Activated naive CD4-positive, alpha-beta T cell treated with anti-CD3 and anti-CD28 coated beads, Interleukin-2, amount 50 U/mL, for 72 hours (primary cell): Measurements from ENCODE around the gene NKX1-1. TPM values are rescaled to one million over a fixed set of nuclear protein-coding genes. Genes with fewer than 3 reads are reported as not detected.

ENCODE experiments used
- ATAC-seq, 2 donors: fragments of 150-1000 bp; cut with Tn5 transposase; 2 replicates each; pipeline ENCODE4 v1.10.0; 2021; ENCODE audit warnings: mild to moderate bottlenecking in 2 of 2, moderate library complexity in 2 of 2
- DNase-seq, 2 donors: peaks; one replicate each; pipeline ENCODE4 v3.0.0; 2021 to 2022; ENCODE audit warnings: low spot score in 2 of 2
- H3K27ac Mint-ChIP-seq, 2 donors: one replicate each; pipeline ENCODE4 v1.8.0; 2022; ENCODE audit warnings: mild to moderate bottlenecking in 2 of 2, mixed read lengths in 2 of 2
- H3K36me3 Mint-ChIP-seq, 2 donors: one replicate each; pipeline ENCODE4 v1.8.0; 2022; ENCODE audit warnings: mixed read lengths in 2 of 2
- H3K9me3 Mint-ChIP-seq, 2 donors: one replicate each; pipeline ENCODE4 v1.8.0; 2022; ENCODE audit warnings: mixed read lengths in 2 of 2
- total RNA-seq, 2 donors: library from RNA; stranded (reverse); gene quantifications; one replicate each; pipeline ENCODE4 v1.2.3, GENCODE V29; 2022

The NKX1-1 gene
- total RNA-seq, 2 donors from 2014 or later: not detected

DNA sequence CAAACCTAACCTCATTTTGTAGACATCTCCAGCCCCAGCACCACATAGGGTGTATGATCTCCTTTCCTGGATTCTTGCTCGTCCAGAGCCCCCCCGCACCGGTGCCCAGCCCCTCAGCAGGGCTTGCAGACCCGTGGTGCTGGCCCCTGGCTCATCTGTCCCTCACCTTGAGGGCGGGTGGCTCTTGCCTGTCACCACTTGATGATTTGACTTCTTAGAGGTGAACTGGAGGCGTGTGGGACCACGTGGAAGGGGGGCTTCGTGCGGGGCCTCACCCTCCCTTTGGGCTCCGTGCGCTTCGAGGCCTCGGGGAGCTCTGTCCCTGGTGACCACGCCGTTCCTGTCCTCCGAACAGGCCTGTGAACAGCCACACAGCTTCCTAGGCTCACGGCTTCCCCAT lies 43.7 kb downstream of the NKX1-1 start:
- H3K9me3 Mint-ChIP-seq: no peaks in the 10 kb centered on the region
- no peaks in the 10 kb centered on the region for H3K36me3 Mint-ChIP-seq
- DNase-seq: no peak

DNA sequence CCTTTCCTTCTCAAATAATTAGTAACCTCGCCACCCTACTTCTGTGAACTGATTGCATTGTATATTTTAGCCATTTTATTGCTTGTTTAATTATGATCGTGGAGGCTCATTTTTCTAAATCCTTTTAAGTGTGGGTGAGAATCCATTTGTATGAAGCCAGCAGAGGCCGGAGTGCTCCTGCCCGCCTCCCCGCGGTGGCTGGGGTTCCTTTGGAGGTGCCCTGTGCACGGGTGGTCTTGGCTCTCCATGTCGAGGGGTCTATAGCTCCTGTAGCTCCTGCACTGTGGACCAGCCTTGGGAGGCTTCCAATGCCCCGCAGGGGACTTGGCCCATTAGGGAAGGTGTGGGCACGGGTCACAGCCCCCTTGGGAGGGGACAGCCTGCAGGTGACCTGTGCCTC lies 44.2 kb downstream of the NKX1-1 start:
- no peaks in the 10 kb centered on the region for H3K36me3 Mint-ChIP-seq
- no peak overlapping the region for H3K27ac Mint-ChIP-seq
- DNase-seq (no peak), ATAC-seq (no peak)
- no peaks in the 10 kb centered on the region for H3K9me3 Mint-ChIP-seq

More for the DNA sequence above, 43.7 kb downstream of the NKX1-1 start:
- ATAC-seq: no peak
- no peak overlapping the region for H3K27ac Mint-ChIP-seq

DNA sequence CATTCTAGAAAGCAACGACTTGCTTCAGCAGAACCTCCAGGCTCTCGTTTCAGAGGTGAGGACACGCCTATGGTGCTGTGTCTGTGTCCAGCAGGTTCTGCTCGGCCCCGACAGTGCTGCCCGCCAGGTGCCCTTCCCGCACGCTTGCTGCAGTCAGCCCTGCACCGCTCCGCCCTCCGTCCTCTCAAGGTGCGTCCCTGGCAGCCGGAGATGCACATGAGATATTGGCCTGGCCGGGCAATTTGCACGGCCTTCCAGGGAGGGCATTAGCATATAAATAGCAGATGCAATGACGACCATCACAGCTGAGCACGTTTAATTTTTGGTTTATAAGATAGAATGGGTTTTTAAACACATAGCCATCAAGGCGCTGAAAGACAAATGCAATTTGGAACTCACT lies 44.8 kb downstream of the NKX1-1 start:
- no peaks in the 10 kb centered on the region for H3K36me3 Mint-ChIP-seq
- no peak for ATAC-seq

DNA sequence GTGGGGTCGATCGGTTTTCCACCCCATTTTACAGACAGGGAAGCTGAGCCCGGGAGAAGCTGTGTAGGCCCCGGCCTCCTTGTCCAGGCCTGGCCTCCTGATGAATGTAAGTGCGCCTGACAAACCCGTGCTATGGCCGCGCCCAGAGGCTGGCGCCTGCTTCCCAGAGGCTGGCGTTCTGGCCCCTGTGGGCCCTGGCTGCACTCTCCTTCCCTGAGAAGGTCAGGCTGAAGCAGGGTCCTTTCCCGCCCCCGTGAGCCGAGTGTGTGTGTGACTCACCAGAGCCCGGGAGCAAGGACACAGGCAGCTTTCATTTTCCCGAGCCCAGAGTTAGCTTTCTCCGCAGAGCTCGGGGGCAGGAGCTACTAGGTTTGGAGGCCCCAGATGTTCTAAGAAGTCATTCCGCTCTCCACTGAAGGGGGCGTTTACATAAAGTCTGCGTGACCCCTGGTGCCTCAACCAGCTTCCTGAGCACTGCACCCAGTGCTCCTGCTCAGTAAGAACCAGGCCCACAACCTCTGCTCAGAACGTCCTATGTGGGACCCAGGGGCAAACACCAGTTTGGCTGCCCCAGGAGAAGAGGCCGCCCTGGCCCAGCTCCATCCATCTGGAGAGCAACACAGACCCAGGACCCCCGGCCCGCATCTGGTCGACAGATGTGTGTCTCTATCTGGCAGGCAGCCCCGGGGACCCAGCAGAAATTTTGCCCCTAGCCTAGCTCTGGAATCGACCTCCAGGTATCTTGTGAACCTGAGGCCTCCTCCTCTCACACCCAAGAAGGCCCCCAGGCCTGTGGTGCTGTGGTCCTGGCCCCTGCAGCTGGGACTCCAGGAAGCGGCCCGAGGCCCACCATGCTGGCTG lies 45.6 kb downstream of the NKX1-1 start:
- ATAC-seq (no peak), DNase-seq (no peak)
- no peaks in the 10 kb centered on the region for H3K36me3 Mint-ChIP-seq
- peak overlapping the region; percentile 14 to 23 for H3K27ac Mint-ChIP-seq
- no peaks in the 10 kb centered on the region for H3K9me3 Mint-ChIP-seq

More for the DNA sequence above, 44.8 kb downstream of the NKX1-1 start:
- H3K27ac Mint-ChIP-seq: peak overlapping the region in 1 of 2 donors; percentile 23
- H3K9me3 Mint-ChIP-seq: no peaks in the 10 kb centered on the region
- DNase-seq: no peak

DNA sequence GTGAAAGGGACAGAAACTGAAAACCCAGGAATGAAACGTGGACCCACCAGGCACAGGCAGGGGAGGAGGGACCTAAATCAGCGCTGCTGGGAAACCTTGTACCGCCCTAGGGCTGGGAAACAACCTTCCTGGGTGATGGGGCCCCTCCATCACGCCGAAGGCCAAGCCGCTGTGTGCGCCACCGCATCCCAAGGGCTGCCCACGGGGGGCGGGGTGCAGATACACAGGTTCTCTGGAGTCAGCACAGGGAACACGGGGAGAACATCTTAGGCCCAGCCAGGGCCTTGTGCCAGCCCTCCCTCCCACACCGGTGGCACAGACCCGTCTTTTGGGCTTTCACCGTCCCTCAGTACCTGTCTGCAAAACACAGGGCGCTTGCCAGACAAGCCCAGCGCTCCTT lies 46.3 kb downstream of the NKX1-1 start:
- DNase-seq (no peak), ATAC-seq (no peak)
- H3K36me3 Mint-ChIP-seq: no peaks in the 10 kb centered on the region
- peak overlapping the region in 1 of 2 donors; percentile 14 for H3K27ac Mint-ChIP-seq
- no peaks in the 10 kb centered on the region for H3K9me3 Mint-ChIP-seq

DNA sequence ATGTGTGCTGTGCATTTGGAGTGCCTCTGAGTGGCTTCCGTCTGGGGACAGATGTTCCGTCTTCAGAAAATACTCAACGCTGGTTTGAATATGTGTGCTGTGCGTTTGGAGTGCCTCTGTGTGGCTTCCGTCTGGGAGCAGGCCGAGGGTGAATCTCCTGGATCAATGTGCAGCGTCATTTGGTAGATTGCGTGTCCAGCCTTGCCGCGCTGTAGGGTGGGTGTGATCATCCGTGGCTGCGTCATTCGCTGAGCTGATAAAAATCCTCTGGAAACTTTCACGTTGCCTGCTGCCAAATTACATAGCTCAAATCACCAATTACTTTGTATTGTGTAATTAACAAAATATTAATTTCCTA lies 47.1 kb downstream of the NKX1-1 start:
- DNase-seq (no peak), ATAC-seq (no peak)
- no peak overlapping the region for H3K27ac Mint-ChIP-seq
- H3K36me3 Mint-ChIP-seq: no peaks in the 10 kb centered on the region
- H3K9me3 Mint-ChIP-seq: no peaks in the 10 kb centered on the region

DNA sequence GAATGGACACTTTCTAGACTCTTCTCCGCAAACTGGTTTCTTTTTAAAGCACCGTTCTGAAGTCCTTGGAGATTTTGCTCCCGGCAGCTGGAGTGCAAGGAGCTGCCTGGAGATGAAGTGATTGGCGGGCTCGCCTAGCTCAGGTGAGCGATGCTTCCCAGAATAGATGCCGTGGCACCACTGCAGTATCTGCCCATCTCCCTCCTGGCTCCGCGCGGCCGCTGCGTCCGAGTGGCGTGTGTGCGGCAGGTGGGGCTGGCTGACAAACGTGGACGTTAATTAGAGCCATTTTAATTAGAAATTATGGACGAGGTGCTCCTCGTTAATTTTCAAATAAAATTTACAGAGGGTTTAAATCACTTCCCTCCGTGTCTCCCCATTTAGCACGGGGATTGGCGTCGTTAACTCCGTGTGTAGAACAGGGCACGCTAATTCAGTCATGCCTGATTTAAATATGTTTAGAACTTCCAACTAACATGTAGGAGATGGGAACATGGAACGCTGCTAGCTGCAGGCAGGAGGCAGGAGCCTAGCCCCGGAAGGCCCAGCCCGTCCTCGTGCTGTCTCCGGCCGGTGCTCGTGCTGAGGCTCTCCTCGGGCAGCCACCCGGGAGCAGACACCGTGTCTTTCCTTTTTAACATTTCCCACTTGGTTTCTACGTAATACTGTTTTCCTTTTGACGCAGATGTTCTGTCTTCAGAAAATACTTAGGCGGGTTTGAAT lies 47.7 kb downstream of the NKX1-1 start:
- no peaks in the 10 kb centered on the region for H3K36me3 Mint-ChIP-seq
- ATAC-seq (no peak), DNase-seq (no peak)
- no peak overlapping the region for H3K27ac Mint-ChIP-seq
- no peaks in the 10 kb centered on the region for H3K9me3 Mint-ChIP-seq

DNA sequence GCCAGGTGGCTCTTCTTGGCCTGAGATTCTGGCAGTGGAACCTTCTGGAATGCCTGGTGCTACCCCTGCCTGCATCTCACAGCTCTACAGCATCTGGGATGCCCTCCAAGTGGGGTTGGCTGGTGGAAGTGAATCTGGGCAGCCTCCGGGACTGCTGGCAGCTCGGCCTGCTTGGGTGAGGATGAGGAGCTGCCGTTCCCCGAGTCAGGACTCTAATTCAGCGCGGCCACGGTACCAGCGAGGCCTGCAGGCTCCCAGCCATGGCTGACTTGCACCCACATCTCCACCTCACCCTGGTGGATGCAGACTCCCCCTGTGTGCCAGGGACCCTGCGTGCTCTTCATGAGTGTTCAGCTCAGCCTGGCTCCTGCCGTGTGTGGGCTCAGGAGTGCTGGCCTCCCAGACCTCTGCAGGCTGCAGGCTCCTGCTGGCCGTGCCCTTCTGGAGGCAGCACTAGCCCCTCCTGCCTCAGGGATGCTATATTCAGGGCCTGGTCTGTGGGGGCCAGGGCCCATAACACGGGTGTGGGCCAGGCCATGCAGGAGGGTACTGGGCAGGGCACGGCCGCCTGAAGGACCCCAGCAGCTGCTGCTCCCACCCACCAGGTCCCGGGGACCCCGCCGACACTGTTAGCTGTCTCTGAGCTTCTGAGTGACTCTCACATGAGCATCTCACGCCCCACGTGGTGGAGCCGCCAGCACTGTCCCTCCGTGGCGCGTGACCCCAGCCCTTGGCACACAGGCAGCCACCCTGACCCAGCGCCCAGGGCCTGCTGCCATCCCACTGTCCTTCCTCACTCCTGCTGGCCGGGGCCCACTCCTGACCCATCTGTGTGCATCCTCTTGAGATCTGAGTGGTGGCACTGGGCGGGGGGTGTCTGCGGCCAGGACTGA lies 48.6 kb downstream of the NKX1-1 start:
- no peaks in the 10 kb centered on the region for H3K36me3 Mint-ChIP-seq
- DNase-seq: no peak
- peak in 1 of 2 donors; percentile 16 for ATAC-seq
- H3K27ac Mint-ChIP-seq: no peak overlapping the region
- H3K9me3 Mint-ChIP-seq: no peaks in the 10 kb centered on the region

DNA sequence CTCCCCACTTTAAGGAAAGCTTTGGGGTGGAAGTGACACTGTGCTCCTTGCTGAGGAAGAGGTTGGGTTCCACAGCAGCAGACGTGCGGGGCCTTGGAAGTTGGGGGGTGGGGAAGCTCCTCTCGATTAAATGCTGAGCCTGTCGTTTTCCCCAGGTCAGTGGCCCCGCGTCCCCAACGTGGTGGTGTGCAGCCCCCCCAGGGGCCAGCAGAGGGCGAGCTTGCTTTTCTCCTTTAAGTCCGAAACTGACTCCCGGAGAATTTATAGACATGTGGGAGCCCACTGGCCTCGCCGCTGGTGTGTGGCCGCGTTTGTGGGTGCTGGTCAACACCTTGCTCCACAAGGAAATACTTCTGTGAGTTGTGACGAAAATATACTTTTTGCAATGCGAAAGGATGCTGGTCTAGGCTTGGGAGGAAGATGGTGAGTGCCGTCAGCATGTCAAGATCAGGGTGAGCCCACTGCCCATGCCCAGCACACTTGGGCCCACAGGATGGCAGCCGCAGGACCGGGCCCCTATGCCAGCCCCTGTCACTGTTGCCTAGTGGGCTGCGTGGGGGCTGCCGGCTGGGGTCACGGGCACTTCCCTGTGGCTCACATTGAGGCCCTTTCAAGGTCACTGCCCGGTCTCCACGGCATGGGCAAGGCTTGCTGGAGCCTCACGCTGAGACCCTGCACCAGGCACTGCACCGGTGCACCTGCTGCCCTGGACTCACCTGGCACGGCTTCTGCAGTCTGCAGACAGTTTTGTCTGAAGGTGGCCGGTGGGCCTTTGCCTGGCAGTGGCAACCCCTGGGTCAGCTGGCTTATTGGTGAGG lies 49.9 kb downstream of the NKX1-1 start:
- H3K36me3 Mint-ChIP-seq: no peaks in the 10 kb centered on the region
- DNase-seq: peak in 1 of 2 donors; percentile 63
- peak in 1 of 2 donors; percentile 30 for ATAC-seq
- no peaks in the 10 kb centered on the region for H3K9me3 Mint-ChIP-seq
- no peak overlapping the region for H3K27ac Mint-ChIP-seq

DNA sequence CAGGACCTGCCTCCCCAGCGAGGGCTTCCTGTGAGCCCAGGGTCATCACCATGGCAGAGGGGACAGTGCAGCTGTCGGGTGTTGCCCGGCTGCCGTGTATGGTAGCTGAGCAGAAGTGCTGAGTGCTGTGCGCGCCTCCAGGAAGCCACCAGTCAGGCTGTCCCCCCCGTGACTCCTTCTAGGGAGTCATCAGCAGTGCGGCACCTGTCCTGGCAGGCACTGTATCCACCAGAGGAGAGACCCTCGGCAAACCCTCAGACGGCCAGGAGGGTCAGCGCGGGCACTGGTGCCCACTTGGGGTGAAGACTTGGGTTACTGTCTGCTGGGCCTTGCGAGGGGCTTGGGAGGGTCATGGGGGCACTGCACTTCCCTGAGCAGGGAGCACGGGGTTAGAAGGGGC lies 50.9 kb downstream of the NKX1-1 start:
- DNase-seq: no peak

DNA sequence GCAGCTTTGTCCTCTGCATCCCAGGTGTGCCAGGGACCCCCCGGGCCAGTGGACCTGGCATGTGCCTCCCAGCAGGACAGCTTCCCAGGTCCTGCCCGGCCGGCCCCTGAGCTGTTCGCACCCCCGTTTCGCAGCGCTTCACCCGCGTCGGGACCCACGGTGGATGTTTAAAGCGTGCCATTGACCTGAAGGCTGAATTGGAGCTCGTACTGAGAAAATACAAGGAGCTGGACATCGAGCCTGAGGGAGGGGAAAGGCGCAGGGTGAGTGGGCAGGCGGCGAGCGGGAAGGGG lies 51.3 kb downstream of the NKX1-1 start:
- no peak for DNase-seq
- no peaks in the 10 kb centered on the region for H3K36me3 Mint-ChIP-seq
- no peak for ATAC-seq
- H3K9me3 Mint-ChIP-seq: no peaks in the 10 kb centered on the region
- no peak overlapping the region for H3K27ac Mint-ChIP-seq

More for the DNA sequence above, 50.9 kb downstream of the NKX1-1 start:
- H3K36me3 Mint-ChIP-seq: no peaks in the 10 kb centered on the region
- H3K9me3 Mint-ChIP-seq: no peaks in the 10 kb centered on the region
- no peak overlapping the region for H3K27ac Mint-ChIP-seq
- ATAC-seq: no peak

DNA sequence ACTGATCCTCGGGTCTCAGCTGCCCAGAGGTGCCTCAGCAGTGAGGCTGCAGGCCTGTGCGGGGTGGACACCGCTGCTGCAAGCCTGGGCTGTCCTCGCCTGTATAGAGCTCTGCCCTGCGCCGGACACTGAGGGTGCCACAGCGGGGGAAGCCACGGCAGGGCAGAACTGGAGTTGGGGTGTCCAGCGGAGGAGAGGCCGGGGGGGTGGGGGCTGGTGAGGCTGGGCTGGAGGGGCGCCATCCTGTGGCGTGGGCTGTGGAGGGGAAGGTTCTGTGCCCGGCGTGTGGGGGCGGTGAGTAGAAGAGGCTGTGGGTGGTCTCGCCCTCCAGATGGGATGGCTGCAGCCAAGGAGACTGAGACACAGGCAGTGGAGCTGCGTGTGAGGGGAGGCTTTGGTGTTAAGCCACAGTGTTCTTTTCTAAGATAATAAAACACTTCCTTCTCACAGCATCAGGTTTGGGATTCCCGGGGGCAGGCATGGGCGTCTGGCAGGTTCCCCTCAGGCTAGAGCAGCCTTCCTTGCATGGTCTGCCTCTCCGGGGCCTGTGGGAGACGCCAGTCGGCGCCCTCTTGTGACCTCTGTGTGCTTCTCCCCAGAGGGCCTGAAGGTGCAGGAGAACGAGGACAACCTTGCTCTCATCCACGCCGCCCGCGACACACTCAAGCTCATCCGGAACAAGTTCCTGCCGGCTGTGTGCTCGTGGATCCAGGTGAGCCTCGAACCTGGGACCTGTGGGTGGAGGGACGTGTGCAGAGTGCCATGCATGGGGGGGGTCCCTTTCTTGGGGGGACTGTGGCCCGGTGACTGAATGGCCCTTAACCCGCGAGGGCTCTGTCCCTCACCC lies 51.9 kb downstream of the NKX1-1 start:
- Mint-ChIP-seq H3K9me3 (no peaks in the 10 kb centered on the region), H3K36me3 (no peaks in the 10 kb centered on the region), H3K27ac (no peak overlapping the region)
- no peak for ATAC-seq
- DNase-seq: no peak

DNA sequence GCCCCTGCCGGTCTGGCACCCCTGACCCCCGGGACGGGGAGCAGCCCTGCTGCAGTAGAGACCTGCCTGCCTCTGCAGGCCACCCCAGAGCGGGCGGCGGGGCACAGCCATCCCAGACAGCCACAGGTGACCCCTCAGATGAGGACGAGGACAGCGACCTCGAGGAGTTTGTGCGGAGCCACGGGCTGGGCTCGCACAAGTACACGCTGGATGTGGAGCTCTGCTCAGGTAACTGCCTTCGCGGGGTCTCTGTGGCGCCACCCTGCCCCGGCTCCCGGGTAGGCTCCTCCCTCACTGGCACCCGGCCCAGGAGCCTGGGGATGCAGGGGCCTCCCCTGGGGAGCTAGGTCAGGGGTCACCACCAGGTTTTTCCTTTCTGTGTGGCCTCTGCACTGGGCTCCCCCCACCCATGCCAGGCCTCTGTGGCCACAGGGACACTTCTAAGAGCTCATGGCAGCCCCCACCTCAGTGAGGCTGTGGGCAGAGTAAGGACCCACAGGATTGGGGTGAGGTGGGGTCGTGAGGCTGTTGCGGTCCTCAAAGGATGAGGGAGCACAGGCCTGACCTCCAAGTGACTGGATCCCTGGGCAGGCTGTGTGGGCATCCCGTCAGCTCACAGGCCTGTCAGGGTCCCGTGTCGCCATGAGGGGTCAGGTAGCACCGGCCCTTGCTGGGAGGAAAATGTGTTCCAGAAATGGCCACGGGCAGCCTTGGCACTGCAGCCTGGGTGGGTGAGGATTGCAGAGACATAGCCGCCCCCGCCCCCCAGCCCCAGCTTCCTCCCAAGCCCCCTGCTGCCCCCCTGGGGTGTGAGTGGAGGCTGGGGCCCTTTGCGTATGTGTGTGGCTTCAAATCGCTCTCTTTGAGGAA lies 52.8 kb downstream of the NKX1-1 start:
- Mint-ChIP-seq H3K36me3 (no peaks in the 10 kb centered on the region), H3K27ac (no peak overlapping the region)
- ATAC-seq: no peak

More for the DNA sequence above, 52.8 kb downstream of the NKX1-1 start:
- no peaks in the 10 kb centered on the region for H3K9me3 Mint-ChIP-seq
- no peak for DNase-seq
